ENCODE measurements around the gene NIT1.
A peak's percentile ranks its signal among the peaks of the same experiment; 100 is the strongest.

NIT1 gene

GRCh38 chr1:161085165-161085564 lies 32.7 kb upstream of the NIT1 start:
- DNase-seq = no peak

DNA sequence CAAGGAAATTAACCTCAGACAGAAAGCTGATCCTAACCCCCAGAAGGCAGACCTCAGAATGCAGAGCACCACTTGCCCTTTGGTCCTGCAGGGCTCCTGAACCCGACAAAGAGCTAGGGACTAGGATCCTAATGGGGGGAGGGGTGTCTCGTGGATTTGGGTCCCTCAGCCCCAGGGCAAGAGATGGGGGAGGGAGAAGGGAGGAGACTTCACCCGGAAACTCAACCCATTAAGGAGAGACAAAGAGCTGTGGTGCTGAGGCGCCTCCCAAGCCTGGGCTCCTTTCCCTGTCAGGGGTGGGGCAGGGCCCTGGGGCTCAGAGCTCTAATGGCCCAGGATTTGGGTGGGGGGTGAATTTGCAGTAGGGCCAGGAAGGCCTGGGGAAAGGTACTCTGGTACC lies 31.4 kb upstream of the NIT1 start:
- DNase-seq = no peak

GRCh38 chr1:161088587-161089110 lies 29.3 kb upstream of the NIT1 start:
- no peak for DNase-seq

GRCh38 chr1:161089251-161089924 lies 28.5 kb upstream of the NIT1 start, which contains the start of gene NECTIN4:
Gene NECTIN4, minus strand, starts transcription at chr1:161089558. Its CDS starts 262 bp downstream, at chr1:161089296.
- DNase-seq = no peak

DNA sequence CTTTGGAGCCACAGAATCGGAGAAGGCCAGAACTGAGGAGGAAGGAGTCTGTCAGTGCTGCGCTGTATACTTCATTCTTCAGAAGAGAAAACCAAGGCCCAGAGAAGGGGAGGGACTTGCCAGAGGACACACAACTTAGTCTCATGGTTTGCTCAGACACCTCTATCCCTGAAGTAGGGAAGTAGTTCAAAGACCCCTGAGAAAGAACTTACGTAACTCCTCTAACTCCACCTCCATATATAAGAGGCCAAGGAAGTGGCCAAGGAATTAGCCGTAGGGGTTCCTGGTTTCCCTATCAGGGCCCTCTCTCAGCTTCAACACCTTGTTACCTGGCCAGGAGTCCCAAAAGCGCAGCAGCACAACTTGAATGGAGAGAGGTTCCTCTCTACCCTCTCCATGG lies 28.0 kb upstream of the NIT1 start:
- DNase-seq = no peak

GRCh38 chr1:161090617-161091016 lies 27.3 kb upstream of the NIT1 start:
- DNase-seq = no peak

DNA sequence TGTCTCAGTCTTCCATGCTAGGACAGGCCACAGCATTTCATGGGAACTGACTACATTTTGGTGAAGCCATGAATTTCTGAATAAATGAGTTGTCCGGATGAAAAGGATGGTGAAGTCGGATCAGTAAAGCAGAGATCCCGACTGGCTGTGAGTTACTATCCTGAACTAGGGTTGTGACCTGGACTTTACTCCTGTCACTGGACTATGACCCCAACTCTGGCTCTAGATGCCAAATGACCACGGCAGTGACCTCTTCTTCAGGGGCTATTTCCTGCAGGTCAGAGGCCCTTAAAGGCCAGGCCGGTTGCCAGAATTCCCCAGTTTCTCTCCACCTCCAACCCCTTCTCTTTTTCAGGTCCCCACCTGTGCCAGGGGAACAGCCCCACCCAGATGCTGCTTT lies 26.8 kb upstream of the NIT1 start:
- DNase-seq = no peak

GRCh38 chr1:161091796-161092507 lies 26.0 kb upstream of the NIT1 start:
- DNase-seq = no peak

DNA sequence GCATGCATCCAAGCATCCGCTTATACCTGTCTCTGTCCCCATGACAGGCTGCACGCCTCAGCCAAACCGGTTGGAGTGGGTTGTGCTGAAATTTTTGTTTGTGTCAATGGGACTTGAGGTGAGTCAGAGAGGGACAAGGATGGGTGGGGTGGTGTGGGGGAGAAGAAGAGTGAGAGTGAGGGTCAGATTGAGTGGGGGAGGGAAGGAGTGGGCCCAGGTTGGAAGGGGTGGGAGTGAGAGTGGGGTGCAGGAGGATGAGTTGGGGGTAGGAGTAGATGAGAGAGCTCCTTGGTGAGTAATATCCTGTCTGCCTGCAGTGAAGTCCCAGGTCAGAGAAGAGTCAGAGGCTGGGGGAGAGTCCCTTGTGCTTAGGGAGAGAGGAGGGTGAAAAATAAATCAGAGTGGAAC lies 25.3 kb upstream of the NIT1 start:
- no peak for DNase-seq

DNA sequence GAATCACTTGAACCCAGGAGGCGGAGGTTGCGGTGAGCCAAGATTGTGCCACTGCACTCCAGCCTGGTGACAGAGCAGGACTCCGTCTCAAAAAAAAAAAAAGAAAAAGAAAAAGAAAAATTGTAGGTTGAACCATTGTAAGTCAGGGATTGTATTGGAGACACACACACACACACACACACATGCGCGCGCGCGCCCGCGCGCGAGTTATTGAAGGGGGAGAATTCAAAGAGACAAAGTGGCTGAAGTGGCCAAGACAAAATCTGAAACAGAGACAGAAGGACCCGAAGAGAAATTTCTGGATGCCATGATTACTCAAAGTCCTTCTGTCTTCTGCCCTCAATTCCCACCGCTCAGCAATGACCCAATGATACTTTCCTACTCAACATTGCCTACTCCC lies 23.4 kb upstream of the NIT1 start:
- no peak for DNase-seq

DNA sequence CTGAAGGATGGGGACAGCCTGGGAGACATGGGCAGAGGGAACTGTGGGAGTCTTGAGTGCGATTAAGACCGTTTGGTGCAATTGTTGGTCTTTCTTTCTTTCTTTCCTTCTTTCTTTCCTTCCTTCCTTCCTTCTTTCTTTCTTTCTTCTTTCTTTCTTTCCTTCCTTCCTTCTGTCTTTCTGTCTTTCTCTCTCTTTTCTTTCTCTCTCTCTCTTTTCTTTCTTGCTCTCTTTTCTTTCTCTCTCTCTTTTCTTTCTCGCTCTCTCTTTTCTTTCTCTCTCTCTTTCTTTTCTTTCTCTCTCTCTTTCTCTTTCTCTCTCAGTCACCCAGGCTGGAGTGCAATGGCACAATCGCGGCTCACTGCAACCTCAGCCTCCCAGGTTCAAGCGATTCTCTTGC lies 22.7 kb upstream of the NIT1 start:
- DNase-seq = no peak

DNA sequence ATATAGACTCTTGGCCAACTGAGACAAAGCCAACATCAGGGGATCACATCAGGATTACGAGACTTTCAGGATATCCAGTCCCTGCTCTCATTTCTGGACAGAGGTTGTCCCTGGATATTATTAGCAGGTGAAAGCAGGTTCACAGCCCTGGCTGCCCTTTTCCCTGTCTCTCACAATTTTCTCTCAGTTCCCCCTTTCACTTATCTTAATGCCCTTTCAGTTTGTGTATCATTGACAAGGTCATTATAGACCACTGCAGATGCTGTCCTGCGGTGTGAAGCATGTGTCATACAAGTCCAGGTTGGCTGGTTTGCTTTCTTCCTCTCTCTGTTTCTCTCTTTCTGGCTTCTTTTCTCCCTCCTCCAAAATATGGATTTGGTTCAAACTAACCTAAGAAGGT lies 21.9 kb upstream of the NIT1 start:
- DNase-seq = no peak

GRCh38 chr1:161096530-161096929 lies 21.4 kb upstream of the NIT1 start:
- DNase-seq = no peak

- DNase-seq = peak; percentile 85
Observed at GRCh38 chr1:161098210-161099068, 19.5 kb upstream of the NIT1 start, which contains the start of gene KLHDC9. Gene KLHDC9, plus strand, starts transcription at chr1:161098361. Its CDS starts 175 bp downstream, at chr1:161098536.

DNA sequence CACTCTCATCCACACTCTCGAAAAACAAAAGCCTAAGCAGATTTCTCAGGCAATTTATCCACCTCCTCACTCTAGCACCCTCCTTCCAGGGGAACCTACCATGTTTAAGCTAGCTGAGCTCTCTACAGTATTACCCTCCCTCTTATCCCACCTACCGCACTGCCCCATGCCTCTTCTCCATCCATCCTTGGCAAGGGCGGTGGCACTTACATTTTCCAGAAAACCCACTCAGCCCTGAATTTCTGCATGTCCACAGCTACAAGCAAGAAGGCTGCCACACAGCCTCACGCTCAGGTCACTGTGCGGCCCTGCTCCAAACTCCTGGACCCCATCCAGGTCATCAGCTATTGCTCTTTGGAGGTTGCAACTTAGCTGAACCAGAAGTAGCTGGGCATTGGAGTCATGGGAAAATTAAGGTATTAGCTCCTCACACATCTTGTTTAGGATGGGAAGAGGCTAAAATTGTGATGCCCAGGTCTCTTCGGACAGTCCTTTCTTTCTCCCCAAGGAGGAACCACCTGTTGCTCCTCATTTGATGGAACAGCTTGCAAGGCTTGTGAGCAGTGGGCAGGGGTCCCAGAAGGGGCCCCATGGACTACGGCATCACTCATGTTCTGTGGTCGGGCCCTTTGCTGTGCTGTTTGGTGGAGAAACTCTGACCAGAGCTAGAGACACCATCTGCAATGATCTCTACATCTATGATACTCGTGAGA lies 18.7 kb upstream of the NIT1 start:
- no peak for DNase-seq

DNA sequence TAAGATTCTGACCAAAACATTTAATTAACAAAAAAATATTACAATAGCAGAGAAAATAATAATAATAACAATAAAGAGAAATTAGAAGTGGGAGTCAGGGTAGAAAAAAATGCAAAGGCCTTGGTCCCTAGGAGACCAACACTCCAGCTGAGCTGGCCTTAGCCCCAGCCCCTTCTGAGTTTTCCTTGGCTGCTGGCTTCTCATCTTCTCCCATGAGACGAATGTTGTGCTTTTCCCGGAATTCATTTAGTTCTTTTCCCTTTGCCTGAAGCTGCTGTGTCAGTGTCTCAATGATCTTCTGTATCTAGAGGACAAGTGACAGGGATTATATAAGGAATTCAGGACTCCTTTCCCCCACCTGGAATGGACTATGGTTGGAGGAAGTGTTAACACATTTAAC lies 17.3 kb upstream of the NIT1 start:
- no peak for DNase-seq

DNA sequence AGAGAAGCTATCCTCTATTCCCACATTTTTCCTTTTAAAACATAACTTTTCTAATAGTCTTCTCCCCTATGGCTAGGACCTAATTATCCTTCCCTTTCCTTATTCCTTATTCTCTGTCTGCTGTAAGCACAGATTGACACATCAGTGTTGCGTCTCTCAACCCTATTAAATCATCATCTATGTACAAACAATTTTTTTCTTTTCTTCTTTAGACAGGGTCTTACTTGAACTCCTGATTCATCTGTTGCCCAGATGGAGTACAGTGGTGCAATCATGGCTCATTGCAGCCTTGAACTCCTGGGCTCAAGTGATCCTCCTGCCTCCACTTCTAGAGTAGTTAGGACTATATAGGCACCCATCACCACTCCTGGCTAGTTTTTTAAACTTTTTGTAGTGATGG lies 11.5 kb upstream of the NIT1 start:
- no peak for DNase-seq

- no peak for DNase-seq
Observed at GRCh38 chr1:161111117-161111516, 6.8 kb upstream of the NIT1 start.

DNA sequence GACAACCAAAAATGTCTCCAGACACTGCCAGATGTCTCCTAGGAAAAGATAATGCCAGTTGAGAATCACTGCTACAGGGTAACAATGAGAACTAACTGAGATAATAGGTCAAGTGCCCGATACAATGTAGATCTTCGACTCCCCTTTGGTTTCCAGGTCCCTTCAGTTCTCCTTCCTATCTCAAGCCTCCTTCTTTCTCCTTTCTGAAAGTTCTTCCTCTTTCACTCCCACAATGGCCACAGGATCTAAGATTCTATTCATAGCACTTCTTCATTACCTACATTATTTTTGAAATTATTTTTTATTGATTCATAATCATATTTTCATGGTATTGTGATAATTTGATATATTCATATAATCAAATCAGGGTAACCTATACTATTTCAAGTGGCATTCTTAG lies 6.4 kb upstream of the NIT1 start:
- DNase-seq = no peak

DNA sequence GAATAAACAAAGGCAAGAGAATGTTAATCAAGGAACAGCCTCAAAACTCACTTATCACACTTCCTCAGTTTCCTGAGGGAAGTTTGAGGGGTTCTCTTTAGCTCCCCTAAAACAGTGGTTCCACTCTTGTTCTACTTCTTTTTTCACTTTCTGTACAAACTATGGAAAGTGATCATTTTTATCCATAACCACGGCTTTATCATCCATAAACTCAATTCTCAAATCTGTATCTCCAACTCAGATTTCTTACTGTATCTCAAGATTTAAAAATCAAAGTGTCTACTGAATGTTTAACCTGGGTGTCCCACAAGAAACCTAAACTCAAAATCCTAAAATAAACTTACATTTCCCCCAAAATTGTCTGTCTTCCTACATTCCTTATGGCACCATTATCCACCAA lies 4.0 kb upstream of the NIT1 start:
- DNase-seq = no peak

- DNase-seq = no peak
Observed at GRCh38 chr1:161114556-161114955, 3.3 kb upstream of the NIT1 start.

GRCh38 chr1:161115132-161115711 lies 2.7 kb upstream of the NIT1 start:
- no peak for DNase-seq
